ENCODE measurements around the gene CBFA2T2. TPM values are rescaled to one million over a fixed set of nuclear protein-coding genes. Genes with fewer than 3 reads are reported as not detected.
A peak's percentile ranks its signal among the peaks of the same experiment; 100 is the strongest.

Gene CBFA2T2
- total and polyA plus RNA-seq, 2 donors (not counting 1 experiment from before 2014, with no cell fraction given) = 26.9 to 30.0 TPM

GRCh38 chr20:33516882-33517281 lies 27.0 kb downstream of the CBFA2T2 start:
- Mint-ChIP-seq H3K9me3 (ENCODE audit: insufficient read depth) (no peaks in the 10 kb centered on the region), H3K27ac (peak overlapping the region; percentile 7), H3K4me3 (no peak overlapping the region), H3K4me1 (peaks cover 32% of the 10 kb centered on the region), H3K27me3 (no peaks in the 10 kb centered on the region)
- ChIA-PET POLR2A (no interaction called here), CTCF (interaction anchor here (1.0 kb wide), 1 partner anchor 150 kb away, joined by 5 read pairs; the partner anchor contains the start of gene ACTL10)
- TF ChIP-seq EZH2 (IDR thresholded peaks at IDR 0.05; ENCODE audit: borderline replicate concordance, insufficient read depth, low read depth, low read length, poor library complexity, severe bottlenecking) (no peak), CTCF (IDR thresholded peaks at IDR 0.05) (no peak)
- intact Hi-C loops (cut with micrococcal nuclease) = no loop called here
- Histone ChIP-seq H3K4me2 (replicated peaks; ENCODE audit: low read depth, low read length, poor library complexity, severe bottlenecking) (no peak overlapping the region), H3K27me3 (replicated peaks in 1 of 4; ENCODE audit: control extremely low read depth in 1 of 4, control insufficient read depth in 3 of 4, insufficient read depth in 4 of 4, low read length in 3 of 4) (no peaks in the 10 kb centered on the region), H4K20me1 (ENCODE audit: control insufficient read depth, insufficient read depth, low read length, poor library complexity, severe bottlenecking) (peaks cover 37% of the 10 kb centered on the region), H3K4me1 (ENCODE audit: control insufficient read depth in 2 of 2, insufficient read depth in 2 of 2, low read length in 2 of 2) (peaks cover 4 to 5% of the 10 kb centered on the region in 2 donors), H2AFZ (ENCODE audit: insufficient read depth, low read depth, low read length, poor library complexity, severe bottlenecking) (no peak overlapping the region), H3K79me2 (ENCODE audit: control insufficient read depth, insufficient read depth, low read length) (peaks cover 78% of the 10 kb centered on the region), H3K27ac (ENCODE audit: low read length in 2 of 2) (no peak overlapping the region), H3K4me3 (ENCODE audit: control extremely low read depth in 1 of 5, extremely low read depth in 1 of 5, insufficient read depth in 1 of 5, low read depth in 2 of 5, low read length in 4 of 5) (no peak overlapping the region), H3K9me3 (ENCODE audit: control extremely low read depth in 1 of 3, control insufficient read depth in 2 of 3, insufficient read depth in 1 of 3, low read length in 2 of 3) (no peaks in the 10 kb centered on the region), H3K36me3 (replicated peaks in 1 of 2; ENCODE audit: control extremely low read depth in 1 of 2, control insufficient read depth in 1 of 2, extremely low read depth in 1 of 2, insufficient read depth in 2 of 2, low read length in 1 of 2) (peaks cover 0 to 4% of the 10 kb centered on the region in 2 experiments), H3K9ac (ENCODE audit: low read length) (no peak overlapping the region)
- WGBS (ENCODE audit: insufficient coverage) = no CpG with 5 or more reads among the region's 1 CpG
- DNase-seq (no peak), ATAC-seq (ENCODE audit: low read depth) (no peak)

GRCh38 chr20:33518071-33518470 lies 28.2 kb downstream of the CBFA2T2 start:
- no peak for ATAC-seq (ENCODE audit: low read depth)
- no peak overlapping the region for H2AFZ ChIP-seq (ENCODE audit: insufficient read depth, low read depth, low read length, poor library complexity, severe bottlenecking)
- H3K4me3 Mint-ChIP-seq = no peak overlapping the region
- 92% methylated on average over 2 of the region's 5 CpGs for WGBS (ENCODE audit: insufficient coverage)
- POLR2A ChIA-PET = interaction anchor here (0.6 kb wide), 1 partner anchor 20 kb away, joined by 6 read pairs; no protein-coding TSS in a partner anchor
- H3K4me2 ChIP-seq (replicated peaks; ENCODE audit: low read depth, low read length, poor library complexity, severe bottlenecking) = no peak overlapping the region
- H3K79me2 ChIP-seq (ENCODE audit: control insufficient read depth, insufficient read depth, low read length) = peaks cover 70% of the 10 kb centered on the region
- no peak for DNase-seq
- H3K9me3 ChIP-seq (ENCODE audit: control extremely low read depth in 1 of 3, control insufficient read depth in 2 of 3, insufficient read depth in 1 of 3, low read length in 2 of 3) = no peaks in the 10 kb centered on the region
- peaks cover 4 to 5% of the 10 kb centered on the region in 2 donors for H3K4me1 ChIP-seq (ENCODE audit: control insufficient read depth in 2 of 2, insufficient read depth in 2 of 2, low read length in 2 of 2)
- no peak overlapping the region for H3K9ac ChIP-seq (ENCODE audit: low read length)
- no peaks in the 10 kb centered on the region for H3K27me3 ChIP-seq (replicated peaks in 1 of 4; ENCODE audit: control extremely low read depth in 1 of 4, control insufficient read depth in 3 of 4, insufficient read depth in 4 of 4, low read length in 3 of 4)
- H3K27me3 Mint-ChIP-seq = no peaks in the 10 kb centered on the region
- no peak for TF ChIP-seq CTCF (IDR thresholded peaks at IDR 0.05)
- TF ChIP-seq EZH2 (IDR thresholded peaks at IDR 0.05; ENCODE audit: borderline replicate concordance, insufficient read depth, low read depth, low read length, poor library complexity, severe bottlenecking) = no peak
- peaks cover 37% of the 10 kb centered on the region for H3K4me1 Mint-ChIP-seq
- H3K4me3 ChIP-seq (ENCODE audit: control extremely low read depth in 1 of 5, extremely low read depth in 1 of 5, insufficient read depth in 1 of 5, low read depth in 2 of 5, low read length in 4 of 5) = no peak overlapping the region
- no peak overlapping the region for H3K27ac ChIP-seq (ENCODE audit: low read length in 2 of 2)
- H3K27ac Mint-ChIP-seq = no peak overlapping the region
- intact Hi-C loops (cut with micrococcal nuclease) = no loop called here
- peaks cover 0 to 4% of the 10 kb centered on the region in 2 experiments for H3K36me3 ChIP-seq (replicated peaks in 1 of 2; ENCODE audit: control extremely low read depth in 1 of 2, control insufficient read depth in 1 of 2, extremely low read depth in 1 of 2, insufficient read depth in 2 of 2, low read length in 1 of 2)
- peaks cover 32% of the 10 kb centered on the region for H4K20me1 ChIP-seq (ENCODE audit: control insufficient read depth, insufficient read depth, low read length, poor library complexity, severe bottlenecking)
- CTCF ChIA-PET = no interaction called here
- no peaks in the 10 kb centered on the region for H3K9me3 Mint-ChIP-seq (ENCODE audit: insufficient read depth)

All from B cell (primary cell).